SK-N-SH (cell line): Measurements from ENCODE around the gene VPS50. TPM values are rescaled to one million over a fixed set of nuclear protein-coding genes. Genes with fewer than 3 reads are reported as not detected.

Experiments
- CTCF ChIA-PET: fragments of 300-600, 350-600 bp; formaldehyde crosslinking; extraction: SDS; loops from one replicate; lab custom pipeline; 2021; lab: Yijun Ruan, JAX
- POLR2A ChIA-PET: fragments of 350-600 bp; sonication (Branson Sonifier 250); formaldehyde crosslinking; extraction: SDS; loops from one replicate; lab custom pipeline; 2020; ENCODE audit warnings: antibody characterized with exemption, inconsistent platforms; lab: Yijun Ruan, JAX
- DNase-seq: peaks from one replicate; pipeline ENCODE4 v3.0.0; 2012
- H2AFZ ChIP-seq: fragments of 200-600 bp; sonication (generic); 2 replicates; pipeline ENCODE4 v1.8.1; 2016; ENCODE audit warnings: antibody characterized with exemption, mild to moderate bottlenecking, low read depth
- H3F3A ChIP-seq: fragments of 200-600 bp; sonication (generic); replicated peaks from 2 replicates; pipeline ENCODE3; 2016; ENCODE audit warnings: antibody characterized with exemption, mild to moderate bottlenecking; ENCODE audit not compliant: insufficient read depth
- H3K27ac ChIP-seq, 2 experiments: fragments of 200-500 bp in 1 of 2; fragments of 200-600 bp in 1 of 2; sonication (Bioruptor generic) in 1 of 2; sonication (generic), shearing (Covaris generic) in 1 of 2; 2 replicates each; pipeline versions ENCODE4 v1.5.1 to v1.6.1; 2014 to 2016; ENCODE audit warnings: low read depth in 2 of 2, inconsistent platforms in 1 of 2, low read length in 1 of 2, mild to moderate bottlenecking in 1 of 2, mixed read lengths in 1 of 2
- H3K27me3 ChIP-seq: fragments of 200-600 bp; sonication (generic), shearing (Covaris generic); 2 replicates; pipeline ENCODE4 v1.6.1; 2016; ENCODE audit warnings: mixed run types; ENCODE audit not compliant: insufficient read depth
- H3K36me3 ChIP-seq, 2 experiments: fragments of 200-500 bp in 1 of 2; fragments of 200-600 bp in 1 of 2; sonication (Bioruptor generic) in 1 of 2; sonication (generic) in 1 of 2; replicated peaks in 1 of 2; 2 replicates each; pipeline versions ENCODE3 to v1.5.1; 2014 to 2016; ENCODE audit warnings: low read length in 1 of 2, mild to moderate bottlenecking in 1 of 2; ENCODE audit not compliant: insufficient read depth in 2 of 2, control insufficient read depth in 1 of 2
- H3K4me1 ChIP-seq, 2 experiments: fragments of 200-500 bp in 1 of 2; fragments of 200-600 bp in 1 of 2; sonication (Bioruptor generic) in 1 of 2; sonication (generic), shearing (Covaris generic) in 1 of 2; 2 replicates each; pipeline versions ENCODE4 v1.5.1 to v1.6.1; 2014 to 2016; ENCODE audit warnings: low read depth in 1 of 2, low read length in 1 of 2, mixed run types in 1 of 2; ENCODE audit not compliant: insufficient read depth in 2 of 2, control insufficient read depth in 1 of 2
- H3K4me2 ChIP-seq: fragments of 200-600 bp; sonication (generic), shearing (Covaris generic); 2 replicates; pipeline ENCODE4 v1.6.1; 2017; ENCODE audit warnings: mixed run types
- H3K4me3 ChIP-seq, 2 experiments: fragments of 200-500 bp in 1 of 2; fragments of 200-600 bp in 1 of 2; sonication (Bioruptor generic) in 1 of 2; sonication (generic), shearing (Covaris generic) in 1 of 2; 2 replicates each; pipeline versions ENCODE4 v1.5.1 to v1.8.1; 2014 to 2016; ENCODE audit warnings: low read depth in 2 of 2, inconsistent platforms in 1 of 2, low read length in 1 of 2, mild to moderate bottlenecking in 1 of 2, mixed read lengths in 1 of 2, moderate library complexity in 1 of 2
- H3K79me2 ChIP-seq: fragments of 200-600 bp; sonication (generic); 2 replicates; pipeline ENCODE4 v1.8.1; 2017; ENCODE audit warnings: mild to moderate bottlenecking; ENCODE audit not compliant: insufficient read depth
- H3K9ac ChIP-seq: fragments of 200-600 bp; sonication (generic); 2 replicates; pipeline ENCODE4 v1.6.1; 2017; ENCODE audit warnings: mixed run types
- H3K9me2 ChIP-seq: fragments of 200-600 bp; sonication (generic); 2 replicates; pipeline ENCODE4 v1.6.1; 2017; ENCODE audit warnings: mixed run types
- H3K9me3 ChIP-seq: fragments of 200-600 bp; sonication (generic); 2 replicates; pipeline ENCODE4 v1.6.1; 2017; ENCODE audit warnings: mixed run types, mild to moderate bottlenecking, moderate library complexity
- H4K20me1 ChIP-seq: fragments of 200-600 bp; sonication (generic); 2 replicates; pipeline ENCODE4 v1.6.1; 2017; ENCODE audit warnings: mild to moderate bottlenecking, mixed run types; ENCODE audit not compliant: insufficient read depth
- CHD2 ChIP-seq: fragments of 150-350 bp; IDR thresholded peaks from 2 replicates; pipeline ENCODE4 v1.6.1; 2018; ENCODE audit warnings: low read length; ENCODE audit not compliant: partially characterized antibody
- CTCF ChIP-seq: fragments of 200-600 bp; sonication (generic); IDR thresholded peaks from 2 replicates; pipeline ENCODE4 v1.6.1; 2017; ENCODE audit warnings: antibody characterized with exemption, mild to moderate bottlenecking, moderate library complexity
- EP300 ChIP-seq, 2 experiments: IDR thresholded peaks; 2 replicates each; pipeline versions ENCODE4 v1.4.0 to v1.6.1; 2012; ENCODE audit warnings: borderline replicate concordance in 1 of 2, low read depth in 1 of 2, low read length in 1 of 2
- EZH2phosphoT487 ChIP-seq: fragments of 200-600 bp; sonication (generic); IDR thresholded peaks from 2 replicates; pipeline ENCODE4 v1.6.1; 2017; ENCODE audit warnings: low read depth, mixed run types, mild to moderate bottlenecking, antibody characterized with exemption, moderate library complexity, borderline replicate concordance
- FOSL2 ChIP-seq: IDR thresholded peaks from 2 replicates; pipeline ENCODE4 v1.4.0; 2012; ENCODE audit warnings: low read depth, mild to moderate bottlenecking, moderate library complexity, borderline replicate concordance
- FOXJ3 ChIP-seq: sonication (generic); formaldehyde crosslinking; IDR thresholded peaks from 2 replicates; pipeline ENCODE4 v1.5.1; 2020; ENCODE audit warnings: mild to moderate bottlenecking, missing genetic modification reagents
- FOXM1 ChIP-seq: IDR thresholded peaks from 2 replicates; pipeline ENCODE4 v1.4.0; 2012; ENCODE audit warnings: low read depth, mild to moderate bottlenecking
- GABPA ChIP-seq: IDR thresholded peaks from 2 replicates; pipeline ENCODE4 v1.4.0; 2012; ENCODE audit warnings: low read depth, mild to moderate bottlenecking
- MAX ChIP-seq: IDR thresholded peaks from 2 replicates; pipeline ENCODE4 v1.4.0; 2012; ENCODE audit warnings: low read depth
- MXI1 ChIP-seq: IDR thresholded peaks from 2 replicates; pipeline ENCODE4 v1.6.1; 2012; ENCODE audit warnings: mild to moderate bottlenecking, low read depth, low read length, improper control_type of control experiment
- NFIC ChIP-seq: IDR thresholded peaks from 2 replicates; pipeline ENCODE4 v1.4.0; 2012; ENCODE audit warnings: borderline replicate concordance
- NRF1 ChIP-seq: IDR thresholded peaks from 2 replicates; pipeline ENCODE4 v1.6.1; 2012; ENCODE audit warnings: low read depth, mild to moderate bottlenecking, low read length
- PBX3 ChIP-seq: IDR thresholded peaks from 2 replicates; pipeline ENCODE4; 2012
- RFX5 ChIP-seq: IDR thresholded peaks from 2 replicates; pipeline ENCODE4 v1.6.1; 2012; ENCODE audit warnings: mild to moderate bottlenecking, improper control_type of control experiment, low read length
- SIN3A ChIP-seq: IDR thresholded peaks from 2 replicates; pipeline ENCODE4 v1.6.1; 2012; ENCODE audit warnings: low read depth, mild to moderate bottlenecking, low read length, moderate library complexity, borderline replicate concordance
- SMC3 ChIP-seq: IDR thresholded peaks from 2 replicates; pipeline ENCODE4 v1.6.1; 2012; ENCODE audit warnings: low read depth, low read length, improper control_type of control experiment
- TAF1 ChIP-seq: IDR thresholded peaks from 2 replicates; pipeline ENCODE4 v1.6.1; 2012; ENCODE audit warnings: low read depth, mild to moderate bottlenecking, low read length, moderate library complexity, borderline replicate concordance
- TCF12 ChIP-seq: IDR thresholded peaks from 2 replicates; pipeline ENCODE4 v1.4.0; 2012
- USF1 ChIP-seq: IDR thresholded peaks from 2 replicates; pipeline ENCODE4 v1.4.0; 2012; ENCODE audit warnings: low read depth, borderline replicate concordance
- USF2 ChIP-seq: fragments of 150-350 bp; IDR thresholded peaks from 2 replicates; pipeline ENCODE4 v1.6.1; 2017; ENCODE audit warnings: antibody characterized with exemption, low read length, low read depth, borderline replicate concordance
- ZBTB33 ChIP-seq: IDR thresholded peaks from 2 replicates; pipeline ENCODE4 v1.4.0; 2012; ENCODE audit warnings: low read depth, borderline replicate concordance
- WGBS: methylation state at CpG from one replicate; pipeline ENCODE4 v1.1.6; 2017; ENCODE audit warnings: low lambda C conversion rate; 5-methylcytosine and 5-hydroxymethylcytosine counted together
- polyA plus RNA-seq, 3 experiments: library from polyadenylated mRNA; depleted of rRNA; stranded (reverse); fragments of >200 nt; gene quantifications; 2 replicates each; pipeline ENCODE4 v1.2.3, GENCODE V29; 2012

VPS50 gene
- polyA plus RNA-seq, 1 of the 3 experiments (the other 2 are of a cell fraction) = 9.1 TPM

- TF ChIP-seq PBX3 (no peak), USF1 (no peak), SMC3 (no peak)
- TF ChIP-seq, all 33 proteins: peak for 0
Observed at GRCh38 chr7:93262535-93262934, 30.4 kb downstream of the VPS50 start (continued).

GRCh38 chr7:93265220-93265619 lies 33.1 kb downstream of the VPS50 start:
- ChIA-PET CTCF (interaction anchor here (0.7 to 2.2 kb wide), 3 partner anchors 15 to 109 kb away, joined by 3 to 10 read pairs (median 7); no protein-coding TSS in a partner anchor), POLR2A (no interaction called here)

More at GRCh38 chr7:93265220-93265619, 33.1 kb downstream of the VPS50 start:
- TF ChIP-seq MXI1 (no peak), CTCF (no peak), SMC3 (no peak), RFX5 (no peak), EZH2phosphoT487 (no peak), MAX (no peak), FOSL2 (no peak), TCF12 (no peak), FOXJ3 (CRISPR knock-in tag) (no peak), SIN3A (no peak), CHD2 (no peak), GABPA (no peak), NFIC (no peak), NRF1 (no peak), PBX3 (no peak), EP300 (IDR thresholded peaks at IDR 0.05; ENCODE audit: borderline replicate concordance in 1 of 2, low read depth in 1 of 2, low read length in 1 of 2) (no peak), ZBTB33 (no peak), USF2 (no peak), FOXM1 (no peak), TAF1 (no peak)
- TF ChIP-seq, all 33 proteins: peak for 0
- Histone ChIP-seq H3K27ac (no peak overlapping the region), H4K20me1 (no peaks in the 10 kb centered on the region), H3K4me1 (peaks cover 0 to 2% of the 10 kb centered on the region in 2 experiments; a peak in 2 of 4 replicates), H3K9me3 (no peaks in the 10 kb centered on the region), H3K79me2 (no peaks in the 10 kb centered on the region), H3K4me3 (no peak overlapping the region), H3K9ac (no peak overlapping the region), H3K4me2 (no peak overlapping the region), H3K27me3 (no peaks in the 10 kb centered on the region), H3K36me3 (peaks cover 22 to 30% of the 10 kb centered on the region in 2 experiments), H2AFZ (no peak overlapping the region), H3F3A (no peaks in the 10 kb centered on the region), H3K9me2 (no peaks in the 10 kb centered on the region)
- no peak for DNase-seq
- 92% methylated on average over 4 of the region's 4 CpGs for WGBS
